Ovary (tissue), 3 donors: ENCODE results near the gene NR4A1.
A peak's percentile ranks its signal among the peaks of the same experiment; 100 is the strongest.

Source experiments
- CTCF ChIP-seq, 3 donors: fragments of 450-650 bp in 2 of 3; fragments of 200-600 bp in 1 of 3; IDR thresholded peaks; one replicate each; pipeline versions ENCODE4 v1.5.1 to v1.8.0; 2016 to 2022; ENCODE audit warnings: antibody characterized with exemption in 3 of 3, mild to moderate bottlenecking in 1 of 3
- POLR2A ChIP-seq: fragments of 450-650 bp; IDR thresholded peaks from one replicate; pipeline ENCODE4 v1.6.1; 2017; ENCODE audit warnings: antibody characterized with exemption, mild to moderate bottlenecking, moderate library complexity
- donor health status: DM: no; HTN: no; CAD: no.

DNA sequence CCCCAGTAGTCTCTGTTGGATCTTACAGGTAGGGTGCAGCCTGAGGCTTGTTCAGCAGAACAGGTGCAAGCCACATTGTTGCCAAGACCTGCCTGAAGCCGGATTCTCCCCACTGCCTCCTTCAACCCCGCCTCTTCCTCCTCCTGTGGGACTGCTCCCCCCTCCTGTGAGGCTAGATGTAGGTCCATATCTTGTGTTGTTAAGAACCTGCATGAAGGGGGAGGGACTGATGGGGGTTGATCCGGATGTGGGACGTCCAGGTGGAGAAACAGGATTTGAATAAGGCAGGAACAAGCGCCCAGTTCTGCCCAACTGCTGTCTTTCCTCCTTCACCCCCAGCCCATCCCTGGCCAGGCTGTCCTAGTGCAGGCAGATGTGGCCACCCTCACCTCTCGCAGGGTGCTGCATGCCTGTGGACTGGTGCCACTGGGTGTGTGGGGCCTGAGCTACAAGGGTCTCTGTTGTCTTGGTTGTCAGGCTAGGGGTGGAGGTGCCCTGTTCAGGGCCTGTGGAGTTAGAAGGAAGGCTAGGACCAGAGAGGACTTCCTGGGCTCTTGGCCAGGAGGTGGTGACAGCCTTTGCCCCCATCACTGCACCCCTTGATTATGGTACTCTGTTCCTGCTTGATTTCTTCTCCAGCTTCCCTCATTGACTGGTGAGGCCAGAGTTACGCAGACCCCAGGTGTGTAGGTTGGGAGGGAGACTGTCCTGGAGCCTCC is 1.4 kb downstream of the NR4A1 start:
- TF ChIP-seq CTCF (IDR thresholded peaks at IDR 0.05), result no peak
- TF ChIP-seq POLR2A, result peak; percentile 35
